HL-60 (cell line): Measurements from ENCODE around the gene NEB.

Experiments
- POLR2AphosphoS5 ChIP-seq: IDR thresholded peaks from 2 replicates; pipeline ENCODE4 v1.6.1; 2012; ENCODE audit warnings: low read depth
- TF ChIP-seq, protein P1 (sequence below): IDR thresholded peaks from one replicate; pipeline ENCODE4 v1.5.1; 2011; ENCODE audit warnings: low read length, control low read depth, inconsistent platforms; ENCODE audit not compliant: insufficient read depth
- TF ChIP-seq, protein P2 (sequence below): IDR thresholded peaks from 2 replicates; pipeline ENCODE4 v1.6.1; 2012; ENCODE audit warnings: low read depth; ENCODE audit not compliant: insufficient replicate concordance

DNA sequence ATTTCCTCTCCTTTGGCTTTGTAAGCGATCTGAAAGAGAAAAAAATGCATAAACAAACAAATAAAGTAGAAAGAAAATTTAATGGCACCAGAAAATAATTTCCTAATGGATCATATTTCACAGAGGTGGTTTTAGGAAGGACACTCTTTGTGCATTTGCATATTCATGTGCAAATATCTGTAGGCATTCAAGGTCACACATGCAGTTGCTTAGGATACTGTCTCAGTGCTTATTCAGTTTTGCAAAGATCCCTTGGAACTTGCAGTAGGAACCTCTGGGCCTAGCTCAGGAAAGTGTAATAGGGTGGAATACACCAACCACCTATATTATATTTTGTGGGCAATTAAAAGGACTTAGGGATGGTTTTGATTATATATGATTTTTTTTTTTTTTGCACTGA lies 54.3 kb downstream of the NEB start:
- TF ChIP-seq, protein P1, sequence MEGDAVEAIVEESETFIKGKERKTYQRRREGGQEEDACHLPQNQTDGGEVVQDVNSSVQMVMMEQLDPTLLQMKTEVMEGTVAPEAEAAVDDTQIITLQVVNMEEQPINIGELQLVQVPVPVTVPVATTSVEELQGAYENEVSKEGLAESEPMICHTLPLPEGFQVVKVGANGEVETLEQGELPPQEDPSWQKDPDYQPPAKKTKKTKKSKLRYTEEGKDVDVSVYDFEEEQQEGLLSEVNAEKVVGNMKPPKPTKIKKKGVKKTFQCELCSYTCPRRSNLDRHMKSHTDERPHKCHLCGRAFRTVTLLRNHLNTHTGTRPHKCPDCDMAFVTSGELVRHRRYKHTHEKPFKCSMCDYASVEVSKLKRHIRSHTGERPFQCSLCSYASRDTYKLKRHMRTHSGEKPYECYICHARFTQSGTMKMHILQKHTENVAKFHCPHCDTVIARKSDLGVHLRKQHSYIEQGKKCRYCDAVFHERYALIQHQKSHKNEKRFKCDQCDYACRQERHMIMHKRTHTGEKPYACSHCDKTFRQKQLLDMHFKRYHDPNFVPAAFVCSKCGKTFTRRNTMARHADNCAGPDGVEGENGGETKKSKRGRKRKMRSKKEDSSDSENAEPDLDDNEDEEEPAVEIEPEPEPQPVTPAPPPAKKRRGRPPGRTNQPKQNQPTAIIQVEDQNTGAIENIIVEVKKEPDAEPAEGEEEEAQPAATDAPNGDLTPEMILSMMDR: no peak
- TF ChIP-seq, protein P2, sequence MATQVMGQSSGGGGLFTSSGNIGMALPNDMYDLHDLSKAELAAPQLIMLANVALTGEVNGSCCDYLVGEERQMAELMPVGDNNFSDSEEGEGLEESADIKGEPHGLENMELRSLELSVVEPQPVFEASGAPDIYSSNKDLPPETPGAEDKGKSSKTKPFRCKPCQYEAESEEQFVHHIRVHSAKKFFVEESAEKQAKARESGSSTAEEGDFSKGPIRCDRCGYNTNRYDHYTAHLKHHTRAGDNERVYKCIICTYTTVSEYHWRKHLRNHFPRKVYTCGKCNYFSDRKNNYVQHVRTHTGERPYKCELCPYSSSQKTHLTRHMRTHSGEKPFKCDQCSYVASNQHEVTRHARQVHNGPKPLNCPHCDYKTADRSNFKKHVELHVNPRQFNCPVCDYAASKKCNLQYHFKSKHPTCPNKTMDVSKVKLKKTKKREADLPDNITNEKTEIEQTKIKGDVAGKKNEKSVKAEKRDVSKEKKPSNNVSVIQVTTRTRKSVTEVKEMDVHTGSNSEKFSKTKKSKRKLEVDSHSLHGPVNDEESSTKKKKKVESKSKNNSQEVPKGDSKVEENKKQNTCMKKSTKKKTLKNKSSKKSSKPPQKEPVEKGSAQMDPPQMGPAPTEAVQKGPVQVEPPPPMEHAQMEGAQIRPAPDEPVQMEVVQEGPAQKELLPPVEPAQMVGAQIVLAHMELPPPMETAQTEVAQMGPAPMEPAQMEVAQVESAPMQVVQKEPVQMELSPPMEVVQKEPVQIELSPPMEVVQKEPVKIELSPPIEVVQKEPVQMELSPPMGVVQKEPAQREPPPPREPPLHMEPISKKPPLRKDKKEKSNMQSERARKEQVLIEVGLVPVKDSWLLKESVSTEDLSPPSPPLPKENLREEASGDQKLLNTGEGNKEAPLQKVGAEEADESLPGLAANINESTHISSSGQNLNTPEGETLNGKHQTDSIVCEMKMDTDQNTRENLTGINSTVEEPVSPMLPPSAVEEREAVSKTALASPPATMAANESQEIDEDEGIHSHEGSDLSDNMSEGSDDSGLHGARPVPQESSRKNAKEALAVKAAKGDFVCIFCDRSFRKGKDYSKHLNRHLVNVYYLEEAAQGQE: no peak
- TF ChIP-seq POLR2AphosphoS5: no peak
